Sigmoid colon (tissue), 7 donors: ENCODE data around the gene CCDC154. TPM values are rescaled to one million over a fixed set of nuclear protein-coding genes. Genes with fewer than 3 reads are reported as not detected.

Source experiments
- DNase-seq: peaks from one replicate; pipeline ENCODE4 v3.0.0-alpha.2; 2019
- H3K27ac ChIP-seq, 4 donors: fragments of 200-600 bp; sonication (generic); one replicate each; pipeline ENCODE4 v1.5.1; 2016 to 2019; ENCODE audit warnings: mild to moderate bottlenecking in 1 of 4
- H3K27me3 ChIP-seq, 3 donors: fragments of 200-600 bp; sonication (generic); one replicate each; pipeline ENCODE4 v1.5.1; 2019; ENCODE audit warnings: mild to moderate bottlenecking in 1 of 3
- H3K36me3 ChIP-seq, 4 donors: fragments of 200-600 bp; sonication (generic); one replicate each; pipeline ENCODE4 v1.5.1; 2016 to 2019
- H3K4me1 ChIP-seq, 4 donors: fragments of 200-600 bp; sonication (generic); one replicate each; pipeline ENCODE4 v1.5.1; 2017 to 2019
- H3K4me3 ChIP-seq, 4 donors: fragments of 200-600 bp; sonication (generic); one replicate each; pipeline ENCODE4 v1.5.1; 2017 to 2019; ENCODE audit warnings: mild to moderate bottlenecking in 2 of 4, moderate library complexity in 1 of 4
- H3K9me3 ChIP-seq, 4 donors: fragments of 200-600 bp in 3 of 4; sonication (generic) in 3 of 4; one replicate each; pipeline versions ENCODE4 v1.5.1 to v1.6.1; 2013 to 2019
- EP300 ChIP-seq, 4 donors: sonication (generic); formaldehyde crosslinking; IDR thresholded peaks; one replicate each; pipeline ENCODE4 v1.6.1; 2017; ENCODE audit warnings: antibody characterized with exemption in 4 of 4
- POLR2A ChIP-seq, 2 donors: fragments of 450-650 bp; IDR thresholded peaks; one replicate each; pipeline ENCODE4 v1.6.1; 2016; ENCODE audit warnings: antibody characterized with exemption in 2 of 2, mild to moderate bottlenecking in 2 of 2, moderate library complexity in 2 of 2
- POLR2AphosphoS5 ChIP-seq, 4 donors: sonication (generic); formaldehyde crosslinking; IDR thresholded peaks; one replicate each; pipeline ENCODE4 v1.6.1; 2017; ENCODE audit warnings: antibody characterized with exemption in 4 of 4
- WGBS, 2 donors: extraction: QIAGEN DNeasy Blood & Tissue Kit; methylation state at CpG; one replicate each; pipeline ENCODE4 v1.1.7; 2013; 5-methylcytosine and 5-hydroxymethylcytosine counted together
- intact Hi-C: fragments of 100-400 bp; cut with DNase I; formaldehyde crosslinking; loops from one replicate; pipeline ENCODE4 v1.15.1; 2023
- polyA plus RNA-seq, 3 donors: library from polyadenylated mRNA; stranded (reverse); fragments of 200-250 nt; gene quantifications; one replicate each; pipeline ENCODE4 v1.2.3, GENCODE V29; 2013
- total RNA-seq, 4 donors: library from RNA; depleted of rRNA; stranded (reverse); fragments of >200 nt; gene quantifications; one replicate each; pipeline ENCODE4 v1.1.0, GENCODE V29; 2016
- TF ChIP-seq, protein P1 (sequence below), 4 experiments: fragments of 450-650 bp in 3 of 4; fragments of 200-600 bp in 1 of 4; IDR thresholded peaks; one replicate each; pipeline ENCODE4 v1.5.1; 2016 to 2019; ENCODE audit warnings: antibody characterized with exemption in 4 of 4, mild to moderate bottlenecking in 3 of 4, moderate library complexity in 2 of 4
- donor health status: healthy with polysubstance abuse.
- donor health status: Bipolar disorder and iron deficiency.
- donor health status: healthy.

CCDC154 gene
- total and polyA plus RNA-seq, 7 donors = 0.55 to 1.4 TPM; not detected in 5

DNA sequence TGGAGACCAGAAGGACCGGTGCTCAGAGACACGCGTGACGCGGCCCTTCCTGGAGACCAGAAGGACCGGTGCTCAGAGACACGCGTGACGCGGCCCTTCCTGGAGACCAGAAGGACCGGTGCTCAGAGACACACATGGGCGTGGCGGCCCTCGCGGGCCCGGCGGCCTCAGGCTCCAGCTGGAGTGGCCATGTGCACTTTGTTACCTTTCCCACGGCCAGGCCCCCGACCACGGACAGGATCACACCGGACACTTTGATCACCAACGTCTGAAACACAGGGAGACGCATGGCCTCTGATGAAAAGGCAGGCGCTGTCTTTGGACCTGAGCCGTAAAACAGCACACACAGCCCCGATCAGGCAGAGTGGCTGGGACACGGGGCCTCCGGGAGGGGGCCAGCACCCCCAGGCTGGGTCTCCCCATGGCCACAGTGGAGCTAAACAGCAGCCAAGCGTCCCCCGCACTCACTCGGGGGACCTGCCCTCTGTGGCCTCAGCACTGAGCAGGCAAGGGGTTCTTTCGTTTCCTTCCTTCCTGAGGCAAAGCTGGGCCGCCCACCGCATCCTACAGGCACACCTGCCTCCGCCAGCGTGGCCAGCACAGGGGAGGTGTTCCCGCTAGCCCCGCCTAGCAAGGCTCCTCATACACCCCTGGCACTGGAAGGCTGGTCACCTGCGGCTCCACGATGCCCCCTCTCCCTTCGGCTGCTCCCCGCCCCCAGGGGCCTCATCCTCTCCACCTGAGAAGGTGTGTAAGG is 13.3 kb upstream of the CCDC154 start:
- intact Hi-C loops = no loop called here
- peaks cover 0 to 21% (median 9%) of the 10 kb centered on the region in 4 donors for H3K4me1 ChIP-seq
- no peak for DNase-seq
- H3K36me3 ChIP-seq = peaks cover 25 to 82% (median 42%) of the 10 kb centered on the region in 4 donors
- no peaks in the 10 kb centered on the region for H3K27me3 ChIP-seq
- H3K9me3 ChIP-seq = no peaks in the 10 kb centered on the region
- no peak overlapping the region for H3K4me3 ChIP-seq
- TF ChIP-seq, protein P1, sequence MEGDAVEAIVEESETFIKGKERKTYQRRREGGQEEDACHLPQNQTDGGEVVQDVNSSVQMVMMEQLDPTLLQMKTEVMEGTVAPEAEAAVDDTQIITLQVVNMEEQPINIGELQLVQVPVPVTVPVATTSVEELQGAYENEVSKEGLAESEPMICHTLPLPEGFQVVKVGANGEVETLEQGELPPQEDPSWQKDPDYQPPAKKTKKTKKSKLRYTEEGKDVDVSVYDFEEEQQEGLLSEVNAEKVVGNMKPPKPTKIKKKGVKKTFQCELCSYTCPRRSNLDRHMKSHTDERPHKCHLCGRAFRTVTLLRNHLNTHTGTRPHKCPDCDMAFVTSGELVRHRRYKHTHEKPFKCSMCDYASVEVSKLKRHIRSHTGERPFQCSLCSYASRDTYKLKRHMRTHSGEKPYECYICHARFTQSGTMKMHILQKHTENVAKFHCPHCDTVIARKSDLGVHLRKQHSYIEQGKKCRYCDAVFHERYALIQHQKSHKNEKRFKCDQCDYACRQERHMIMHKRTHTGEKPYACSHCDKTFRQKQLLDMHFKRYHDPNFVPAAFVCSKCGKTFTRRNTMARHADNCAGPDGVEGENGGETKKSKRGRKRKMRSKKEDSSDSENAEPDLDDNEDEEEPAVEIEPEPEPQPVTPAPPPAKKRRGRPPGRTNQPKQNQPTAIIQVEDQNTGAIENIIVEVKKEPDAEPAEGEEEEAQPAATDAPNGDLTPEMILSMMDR (IDR thresholded peaks at IDR 0.05) = no peak
- TF ChIP-seq POLR2AphosphoS5 (IDR thresholded peaks at IDR 0.05) (no peak), EP300 (IDR thresholded peaks at IDR 0.05) (no peak), POLR2A (IDR thresholded peaks at IDR 0.05) (no peak)
- H3K27ac ChIP-seq = no peak overlapping the region
- WGBS, 2 donors = 82 to 93% methylated on average over 42 of the region's 42 CpGs

DNA sequence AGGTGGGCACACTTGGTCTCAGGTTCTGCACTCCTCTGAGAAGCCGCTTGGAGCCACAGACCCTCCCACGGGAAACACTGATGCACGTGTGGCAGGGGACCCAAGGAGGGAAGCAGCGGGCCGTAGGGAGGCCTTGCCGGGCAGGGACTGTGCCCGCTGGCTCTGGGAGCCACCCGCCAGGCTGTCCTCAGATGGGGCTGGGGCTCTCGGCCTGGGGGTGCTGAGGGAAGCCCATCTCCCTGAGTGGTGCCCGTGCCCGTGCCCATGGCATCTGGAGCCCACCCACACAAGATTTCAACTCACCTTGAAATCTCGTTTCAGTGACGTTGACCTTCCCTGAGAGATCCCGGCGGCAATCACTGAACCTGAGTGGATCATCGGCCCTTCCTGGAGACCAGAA is 12.6 kb upstream of the CCDC154 start:
- peaks cover 25 to 90% (median 48%) of the 10 kb centered on the region in 4 donors for H3K36me3 ChIP-seq
- H3K4me3 ChIP-seq = no peak overlapping the region
- 90 to 95% methylated on average over 16 of the region's 16 CpGs for WGBS, 2 donors

DNA sequence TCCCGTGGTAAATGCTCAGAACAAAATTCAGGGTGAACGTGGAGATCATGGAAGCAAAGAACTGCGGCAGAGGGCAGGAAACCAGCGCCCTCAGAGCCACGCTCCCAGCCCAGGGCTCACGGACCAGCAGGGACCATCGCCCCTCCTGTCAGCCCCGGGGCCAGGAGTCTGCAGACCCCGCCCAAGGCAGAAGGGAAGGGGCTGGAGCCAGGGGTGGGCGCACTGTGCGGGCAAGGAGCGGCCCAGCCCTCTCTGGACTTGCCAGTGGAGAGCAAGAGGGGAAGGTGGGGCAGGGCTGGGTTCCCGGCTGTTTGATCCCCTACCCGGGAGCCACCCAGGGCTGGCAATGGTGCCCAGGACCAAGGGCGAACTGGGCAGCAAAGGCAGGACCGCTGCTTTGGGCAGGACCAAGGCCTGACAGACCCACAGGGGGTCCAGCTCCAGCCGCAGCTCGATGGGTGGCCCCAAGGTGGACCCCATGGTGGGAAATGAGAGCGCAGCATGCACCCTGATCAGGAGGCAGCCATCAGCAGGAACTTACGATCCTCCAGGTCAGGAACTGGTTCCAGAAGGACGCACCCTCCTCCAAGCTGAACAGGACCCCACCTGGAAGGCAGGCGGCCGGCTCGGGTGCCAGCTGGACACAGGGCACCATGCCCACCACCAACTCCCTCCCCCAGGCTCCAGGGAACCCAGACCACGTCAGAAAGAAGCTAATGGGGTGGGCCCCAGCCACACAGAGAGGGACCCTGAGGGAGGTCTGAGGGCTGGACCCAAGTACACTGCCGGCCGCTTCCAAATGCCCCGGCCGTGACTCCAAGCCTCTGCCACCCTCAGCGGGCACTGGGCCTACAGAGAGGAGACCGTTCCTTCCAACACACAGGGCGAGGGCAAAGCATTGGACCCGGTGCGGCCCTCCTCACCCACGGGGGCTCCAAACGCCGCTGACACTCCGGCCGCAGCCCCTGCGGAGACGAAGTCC is 11.1 kb upstream of the CCDC154 start:
- no peak overlapping the region for H3K27ac ChIP-seq
- H3K27me3 ChIP-seq = no peaks in the 10 kb centered on the region
- TF ChIP-seq, protein P1 (IDR thresholded peaks at IDR 0.05) = no peak
- TF ChIP-seq POLR2A (IDR thresholded peaks at IDR 0.05) (no peak), EP300 (IDR thresholded peaks at IDR 0.05) (no peak), POLR2AphosphoS5 (IDR thresholded peaks at IDR 0.05) (no peak)
- intact Hi-C loops = no loop called here
- peaks cover 0 to 8% (median under 1%) of the 10 kb centered on the region in 4 donors for H3K4me1 ChIP-seq
- no peak for DNase-seq
- H3K9me3 ChIP-seq = no peaks in the 10 kb centered on the region
- WGBS, 2 donors = 92 to 94% methylated on average over 41 of the region's 41 CpGs
- no peak overlapping the region for H3K4me3 ChIP-seq
- peaks cover 29 to 92% (median 46%) of the 10 kb centered on the region in 4 donors for H3K36me3 ChIP-seq

More for the DNA sequence above, 12.6 kb upstream of the CCDC154 start:
- H3K27me3 ChIP-seq = no peaks in the 10 kb centered on the region
- DNase-seq = no peak
- TF ChIP-seq POLR2A (IDR thresholded peaks at IDR 0.05) = no peak
- no peak for TF ChIP-seq EP300 (IDR thresholded peaks at IDR 0.05)
- TF ChIP-seq, protein P1 (IDR thresholded peaks at IDR 0.05) = no peak
- no peak for TF ChIP-seq POLR2AphosphoS5 (IDR thresholded peaks at IDR 0.05)
- intact Hi-C loops = no loop called here
- no peaks in the 10 kb centered on the region for H3K9me3 ChIP-seq
- peaks cover 0 to 21% (median 9%) of the 10 kb centered on the region in 4 donors for H3K4me1 ChIP-seq
- no peak overlapping the region for H3K27ac ChIP-seq

DNA sequence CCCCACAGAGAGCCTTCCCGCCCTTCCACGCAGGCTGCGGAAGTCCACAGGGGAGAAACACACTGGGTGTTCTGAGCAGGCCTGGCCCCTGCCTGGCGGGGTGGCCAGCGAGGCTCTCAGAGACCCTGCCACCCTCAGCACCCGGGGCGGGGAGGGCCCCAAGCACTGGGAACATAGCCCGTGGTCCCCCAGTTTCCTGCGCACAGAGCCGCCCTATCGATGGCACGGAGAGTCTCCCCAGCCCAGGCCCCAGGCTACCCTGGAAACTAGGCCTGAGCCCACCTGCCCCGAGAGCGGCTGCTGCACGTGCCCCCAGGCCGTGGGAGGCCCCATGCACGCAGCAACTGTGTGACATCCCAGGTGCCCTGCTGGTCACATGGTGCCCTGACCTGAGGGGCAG is 10.2 kb upstream of the CCDC154 start:
- DNase-seq = no peak
- TF ChIP-seq EP300 (IDR thresholded peaks at IDR 0.05) (no peak), POLR2A (IDR thresholded peaks at IDR 0.05) (no peak), POLR2AphosphoS5 (IDR thresholded peaks at IDR 0.05) (no peak)
- TF ChIP-seq, protein P1 (IDR thresholded peaks at IDR 0.05) = no peak
- Histone ChIP-seq H3K9me3 (no peaks in the 10 kb centered on the region), H3K4me1 (no peaks in the 10 kb centered on the region), H3K27me3 (no peaks in the 10 kb centered on the region), H3K27ac (no peak overlapping the region), H3K36me3 (peaks cover 24 to 95% (median 50%) of the 10 kb centered on the region in 4 donors), H3K4me3 (no peak overlapping the region)
- intact Hi-C loops = no loop called here
- WGBS, 2 donors = 92 to 95% methylated on average over 17 of the region's 17 CpGs
